Neural progenitor cell (in vitro differentiated cells): Measurements from ENCODE around the gene PTAFR.

Experiments
- CTCF ChIP-seq: fragments of 200-600 bp; sonication (generic); IDR thresholded peaks from 2 replicates; pipeline ENCODE4 v1.5.1; 2017; ENCODE audit warnings: antibody characterized with exemption, mild to moderate bottlenecking
- EZH2 ChIP-seq: fragments of 200-600 bp; sonication (generic); IDR thresholded peaks from 2 replicates; pipeline ENCODE4 v1.6.1; 2017; ENCODE audit warnings: antibody characterized with exemption, mild to moderate bottlenecking, moderate library complexity

- TF ChIP-seq CTCF = no peak
- no peak for TF ChIP-seq EZH2
These were observed 22.4 kb downstream of the PTAFR start for GRCh38 chr1:28154078-28154594.
